OCI-LY3 (cell line): ENCODE measurements around the gene QKI.

Source experiments
- H2AFZ ChIP-seq: fragments of 200-600, 300-600 bp; shearing (Covaris generic); 2 replicates; pipeline ENCODE4 v1.6.0; 2014; ENCODE audit warnings: antibody characterized with exemption, low read depth, low read length
- H3K27ac ChIP-seq: fragments of 200-600, 300-600 bp; sonication (generic); 2 replicates; pipeline ENCODE4 v1.5.1; 2014; ENCODE audit warnings: mild to moderate bottlenecking, low read length, moderate library complexity, mixed read lengths
- H3K27me3 ChIP-seq: fragments of 200-600, 300-600 bp; sonication (generic); 2 replicates; pipeline ENCODE4 v1.6.1; 2014; ENCODE audit warnings: low read depth, low read length, mixed read lengths
- H3K36me3 ChIP-seq: fragments of 200-600, 300-600 bp; sonication (generic); replicated peaks from 2 replicates; pipeline ENCODE3; 2014; ENCODE audit warnings: low read depth, low read length, mixed read lengths
- H3K4me1 ChIP-seq: fragments of 300-600, 200-600 bp; sonication (generic); 2 replicates; pipeline ENCODE4 v1.6.1; 2014; ENCODE audit warnings: low read length, mixed read lengths
- H3K4me2 ChIP-seq: fragments of 200-600, 300-600 bp; sonication (generic); 2 replicates; pipeline ENCODE4 v1.6.1; 2014; ENCODE audit warnings: low read length, mixed read lengths
- H3K4me3 ChIP-seq: fragments of 300-600, 200-600 bp; sonication (generic); 2 replicates; pipeline ENCODE4 v1.5.1; 2014; ENCODE audit warnings: antibody characterized with exemption, mild to moderate bottlenecking, low read length, moderate library complexity
- H3K79me2 ChIP-seq: fragments of 300-600, 200-600 bp; shearing (Covaris generic); 2 replicates; pipeline ENCODE4 v1.6.1; 2014; ENCODE audit warnings: mild to moderate bottlenecking, low read length, mixed read lengths
- H3K9ac ChIP-seq: fragments of 300-600, 200-600 bp; shearing (Covaris generic); 2 replicates; pipeline ENCODE4 v1.6.0; 2014; ENCODE audit warnings: mild to moderate bottlenecking, low read length, moderate library complexity
- H3K9me3 ChIP-seq: fragments of 200-600, 300-600 bp; shearing (Covaris generic); 2 replicates; pipeline ENCODE4 v1.6.1; 2014; ENCODE audit warnings: low read length, mixed read lengths; ENCODE audit not compliant: insufficient read depth
- H4K20me1 ChIP-seq: fragments of 200-600, 300-600 bp; sonication (generic); 2 replicates; pipeline ENCODE4 v1.6.1; 2016; ENCODE audit warnings: low read length, mixed read lengths; ENCODE audit not compliant: insufficient read depth
- CTCF ChIP-seq: fragments of 200-600, 300-600 bp; sonication (generic); IDR thresholded peaks from 2 replicates; pipeline ENCODE4 v1.5.1; 2014; ENCODE audit warnings: antibody characterized with exemption, low read length, low read depth
- EZH2phosphoT487 ChIP-seq: fragments of 200-600 bp; shearing (Covaris generic); IDR thresholded peaks from 2 replicates; pipeline ENCODE4 v1.6.1; 2018; ENCODE audit warnings: antibody characterized with exemption, mixed run types, low read depth

Gene QKI

GRCh38 chr6:163547287-163547686, 132.8 kb downstream of the QKI start:
- Histone ChIP-seq H3K27ac (no peak overlapping the region), H3K27me3 (no peaks in the 10 kb centered on the region), H4K20me1 (peaks cover 40% of the 10 kb centered on the region), H3K9ac (no peak overlapping the region), H3K36me3 (no peaks in the 10 kb centered on the region), H3K79me2 (peaks cover 59% of the 10 kb centered on the region), H3K4me1 (no peaks in the 10 kb centered on the region), H3K4me3 (no peak overlapping the region), H3K4me2 (no peak overlapping the region), H2AFZ (no peak overlapping the region), H3K9me3 (no peaks in the 10 kb centered on the region)
- TF ChIP-seq CTCF (no peak), EZH2phosphoT487 (no peak)

GRCh38 chr6:163548624-163549023, 134.1 kb downstream of the QKI start:
- H3K27ac ChIP-seq = no peak overlapping the region
- H3K9ac ChIP-seq = no peak overlapping the region
- no peaks in the 10 kb centered on the region for H3K27me3 ChIP-seq
- no peak overlapping the region for H2AFZ ChIP-seq
- H3K79me2 ChIP-seq = peaks cover 46% of the 10 kb centered on the region
- H3K36me3 ChIP-seq = no peaks in the 10 kb centered on the region
- no peak overlapping the region for H3K4me3 ChIP-seq
- no peaks in the 10 kb centered on the region for H3K4me1 ChIP-seq
- H4K20me1 ChIP-seq = peaks cover 32% of the 10 kb centered on the region
- H3K9me3 ChIP-seq = no peaks in the 10 kb centered on the region
- no peak overlapping the region for H3K4me2 ChIP-seq
- TF ChIP-seq CTCF (no peak), EZH2phosphoT487 (no peak)

- Histone ChIP-seq H2AFZ (no peak overlapping the region), H3K27ac (no peak overlapping the region), H3K4me1 (no peaks in the 10 kb centered on the region), H3K79me2 (peaks cover 44% of the 10 kb centered on the region), H3K9ac (no peak overlapping the region), H3K36me3 (peaks cover 9% of the 10 kb centered on the region), H3K4me3 (no peak overlapping the region), H3K9me3 (no peaks in the 10 kb centered on the region), H4K20me1 (peaks cover 34% of the 10 kb centered on the region), H3K27me3 (no peaks in the 10 kb centered on the region), H3K4me2 (no peak overlapping the region)
- TF ChIP-seq EZH2phosphoT487 = no peak
- no peak for TF ChIP-seq CTCF
Observed at GRCh38 chr6:163554032-163554431, 139.5 kb downstream of the QKI start.

GRCh38 chr6:163554663-163555062, 140.1 kb downstream of the QKI start:
- H3K4me1 ChIP-seq = no peaks in the 10 kb centered on the region
- peak; percentile 60 for TF ChIP-seq CTCF
- no peak for TF ChIP-seq EZH2phosphoT487
- peaks cover 12% of the 10 kb centered on the region for H3K36me3 ChIP-seq

More at GRCh38 chr6:163554663-163555062, 140.1 kb downstream of the QKI start:
- H3K4me3 ChIP-seq = no peak overlapping the region
- H3K9me3 ChIP-seq = no peaks in the 10 kb centered on the region
- no peak overlapping the region for H3K9ac ChIP-seq
- peaks cover 43% of the 10 kb centered on the region for H3K79me2 ChIP-seq
- H2AFZ ChIP-seq = no peak overlapping the region
- H3K27me3 ChIP-seq = no peaks in the 10 kb centered on the region
- H4K20me1 ChIP-seq = peaks cover 34% of the 10 kb centered on the region
- H3K4me2 ChIP-seq = no peak overlapping the region
- no peak overlapping the region for H3K27ac ChIP-seq
